ENCODE results near the gene RAB11B.

- no peak for TF ChIP-seq POLR2A (IDR thresholded peaks at IDR 0.05)
- TF ChIP-seq EP300 (IDR thresholded peaks at IDR 0.05), result no peak
Measured at GRCh38 chr19:8423817-8424223, 33.7 kb downstream of the RAB11B start.

Measured in stomach (tissue), 4 donors.